HepG2 (cell line): ENCODE data around the gene CETN2. TPM values are rescaled to one million over a fixed set of nuclear protein-coding genes. Genes with fewer than 3 reads are reported as not detected.

Experiments
- CEBPB ChIP-seq: IDR thresholded peaks from 2 replicates; pipeline ENCODE4 v1.6.1; 2011; ENCODE audit warnings: low read depth, low read length, improper control_type of control experiment, borderline replicate concordance
- CREM ChIP-seq, 2 experiments: sonication (generic) in 1 of 2; formaldehyde crosslinking in 1 of 2; IDR thresholded peaks; 2 replicates each; pipeline versions ENCODE4 v1.4.0 to v1.6.1; 2016 to 2020; ENCODE audit warnings: antibody characterized with exemption in 1 of 2, mild to moderate bottlenecking in 1 of 2, missing genetic modification reagents in 1 of 2
- CTCF ChIP-seq: sonication (generic); formaldehyde crosslinking; IDR thresholded peaks from 2 replicates; pipeline ENCODE4 v1.5.0; 2020; ENCODE audit warnings: mild to moderate bottlenecking, missing genetic modification reagents, moderate library complexity
- MAX ChIP-seq: IDR thresholded peaks from 2 replicates; pipeline ENCODE4 v1.6.1; 2012; ENCODE audit warnings: inconsistent platforms
- NFRKB ChIP-seq: fragments of 450-650 bp; IDR thresholded peaks from 2 replicates; pipeline ENCODE4 v1.6.1; 2017
- PATZ1 ChIP-seq: sonication (generic); formaldehyde crosslinking; IDR thresholded peaks from 2 replicates; pipeline ENCODE4 v1.4.0; 2020; ENCODE audit warnings: missing genetic modification reagents
- POLR2A ChIP-seq, 2 experiments: IDR thresholded peaks; 2 replicates each; pipeline ENCODE4 v1.6.1; 2011; ENCODE audit warnings: low read depth in 2 of 2, low read length in 2 of 2, mild to moderate bottlenecking in 1 of 2, moderate library complexity in 1 of 2; ENCODE audit not compliant: insufficient read depth in 1 of 2
- POLR2G ChIP-seq: fragments of 200-400 bp; formaldehyde crosslinking; IDR thresholded peaks from 2 replicates; pipeline ENCODE4 v1.6.1; 2018; ENCODE audit warnings: mild to moderate bottlenecking, low read depth, low read length, moderate library complexity
- PRDM15 ChIP-seq: sonication (generic); formaldehyde crosslinking; IDR thresholded peaks from 2 replicates; pipeline ENCODE4 v1.4.0; 2020; ENCODE audit warnings: missing genetic modification reagents
- SMYD3 ChIP-seq: sonication (generic); formaldehyde crosslinking; IDR thresholded peaks from 2 replicates; pipeline ENCODE4 v1.8.1; 2023; ENCODE audit warnings: mild to moderate bottlenecking, missing genetic modification reagents
- SPEN ChIP-seq: sonication (generic); formaldehyde crosslinking; IDR thresholded peaks from 2 replicates; pipeline ENCODE4 v1.5.1; 2020; ENCODE audit warnings: low read depth, mild to moderate bottlenecking, missing genetic modification reagents
- TBX2 ChIP-seq: sonication (generic); formaldehyde crosslinking; IDR thresholded peaks from 2 replicates; pipeline ENCODE4 v1.5.0; 2020; ENCODE audit warnings: missing genetic modification reagents, mild to moderate bottlenecking, borderline replicate concordance
- TRIM22 ChIP-seq: fragments of 450-650 bp; IDR thresholded peaks from 2 replicates; pipeline ENCODE4 v1.6.1; 2017
- ZFP62 ChIP-seq: sonication (generic); formaldehyde crosslinking; IDR thresholded peaks from 2 replicates; pipeline ENCODE4 v1.4.0; 2020; ENCODE audit warnings: missing genetic modification reagents
- ZMAT3 ChIP-seq: sonication (generic); formaldehyde crosslinking; conservative IDR thresholded peaks from 2 replicates; pipeline ENCODE4 v1.7.0; 2021; ENCODE audit warnings: missing genetic modification reagents
- ZNF790 ChIP-seq: sonication (generic); formaldehyde crosslinking; IDR thresholded peaks from 2 replicates; pipeline ENCODE4 v1.8.0; 2022; ENCODE audit warnings: missing genetic modification reagents, mild to moderate bottlenecking, borderline replicate concordance
- polyA plus RNA-seq, 8 experiments: library from polyadenylated mRNA; depleted of rRNA in 3 of 8; stranded (reverse) in 7 of 8; unstranded in 1 of 8; fragments of >200 nt; fragmentation: Illumina TruSeq in 4 of 8; extraction: Trizol in 4 of 8; gene quantifications; 2 replicates each; pipeline versions ENCODE4 v1.2.1 to v1.2.3, GENCODE V29; 2011 to 2016; ENCODE audit warnings: low read depth in 4 of 8, missing spikeins in 1 of 8, mixed read lengths in 1 of 8; ENCODE audit not compliant: insufficient read depth in 1 of 8
- total RNA-seq, 5 experiments: library from RNA; depleted of rRNA; stranded (reverse); fragments of >200 nt; fragmentation: Illumina TruSeq; extraction: Trizol; gene quantifications; 2 replicates each; pipeline ENCODE4 v1.2.3, GENCODE V29; 2016; ENCODE audit warnings: low read depth in 1 of 5
- TF ChIP-seq, protein P1 (sequence below): sonication (generic); formaldehyde crosslinking; IDR thresholded peaks from 2 replicates; pipeline ENCODE4 v1.5.0; 2020; ENCODE audit warnings: mild to moderate bottlenecking, missing genetic modification reagents

The CETN2 gene
- total and polyA plus RNA-seq, 2 of the 13 experiments (the other 11 are each of a cell fraction or from before 2014, with no cell fraction given) = 17.2 to 85.4 TPM

DNA sequence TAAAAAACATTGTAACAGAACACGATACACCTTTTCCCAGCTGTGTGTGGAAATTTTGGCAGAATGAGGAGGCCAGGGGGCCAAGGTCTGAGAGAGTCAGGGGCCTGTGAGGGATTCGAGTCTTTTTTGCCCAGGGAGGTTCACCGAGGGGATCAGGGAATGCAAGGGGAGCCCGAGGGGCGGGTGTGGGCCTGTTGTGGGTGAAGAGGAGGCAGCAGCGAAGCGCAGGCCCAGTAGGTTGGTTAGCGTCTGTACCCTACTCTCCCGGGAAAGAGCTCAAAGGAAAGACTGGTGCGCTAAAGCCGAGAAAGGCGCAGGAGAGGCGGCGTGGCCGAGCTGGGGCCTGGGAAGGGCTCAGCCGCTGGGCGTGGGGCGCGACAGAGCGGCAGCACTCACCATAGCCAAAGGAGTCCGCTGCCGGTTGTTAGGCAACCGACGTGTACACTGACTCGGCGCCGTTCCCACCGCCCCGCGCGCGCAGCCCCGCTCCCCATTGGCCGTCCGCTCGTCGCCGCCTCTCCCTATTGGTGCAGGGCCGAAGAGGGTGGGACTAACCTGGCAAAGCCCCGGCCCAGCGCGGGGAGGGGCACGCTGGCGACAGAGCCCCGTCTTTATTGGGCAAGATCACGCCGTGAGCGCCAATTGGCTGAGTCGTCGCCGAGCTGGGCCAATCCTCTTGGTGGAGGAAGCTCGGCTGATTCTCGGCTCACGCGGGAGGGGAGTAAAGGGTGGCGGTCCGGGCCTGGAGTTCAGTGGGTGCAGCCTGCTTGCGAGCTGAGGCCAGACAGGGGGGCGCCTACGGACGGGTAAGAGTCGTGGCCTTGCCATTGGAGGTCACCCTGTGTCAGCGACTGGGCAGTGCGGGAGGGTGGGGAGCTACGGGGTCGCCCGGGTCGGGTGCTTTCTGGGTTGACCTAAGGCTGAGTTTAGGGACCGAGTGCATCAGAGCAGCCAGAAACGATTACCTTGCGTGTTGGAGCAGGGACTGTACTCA, at the start of gene CETN2, which contains the start of gene NSDHL (continued):
- TF ChIP-seq PRDM15 (CRISPR knock-in tag) (peak; percentile 55; the same call in 1 of the 2 replicates), POLR2A (IDR thresholded peaks at IDR 0.05; ENCODE audit: insufficient read depth in 1 of 2, low read depth in 2 of 2, low read length in 2 of 2) (peak; percentile 77), MAX (peak; percentile 55), NFRKB (no peak), ZNF790 (CRISPR knock-in tag) (peak; percentile 31; the same call in 1 of the 2 replicates), TRIM22 (no peak), PATZ1 (CRISPR knock-in tag) (0 out of 2 replicates have a peak, but pooled peaks have one; percentile 15), CREM (IDR thresholded peaks at IDR 0.05) (peak; percentile 19; the same call in 1 of the 2 replicates), CREM (CRISPR knock-in tag; IDR thresholded peaks at IDR 0.05) (no peak), POLR2G (peak; percentile 80), SMYD3 (CRISPR knock-in tag) (no peak), TBX2 (peak; percentile 45; the same call in 1 of the 2 replicates), CEBPB (peak; percentile 85), SPEN (CRISPR knock-in tag) (peak; percentile 62; the same call in 1 of the 2 replicates), CTCF (CRISPR knock-in tag) (peak; percentile 21), ZFP62 (CRISPR knock-in tag) (no peak), ZMAT3 (0 out of 2 replicates have a peak, but pooled peaks have one; percentile 32)
- TF ChIP-seq, protein P1, sequence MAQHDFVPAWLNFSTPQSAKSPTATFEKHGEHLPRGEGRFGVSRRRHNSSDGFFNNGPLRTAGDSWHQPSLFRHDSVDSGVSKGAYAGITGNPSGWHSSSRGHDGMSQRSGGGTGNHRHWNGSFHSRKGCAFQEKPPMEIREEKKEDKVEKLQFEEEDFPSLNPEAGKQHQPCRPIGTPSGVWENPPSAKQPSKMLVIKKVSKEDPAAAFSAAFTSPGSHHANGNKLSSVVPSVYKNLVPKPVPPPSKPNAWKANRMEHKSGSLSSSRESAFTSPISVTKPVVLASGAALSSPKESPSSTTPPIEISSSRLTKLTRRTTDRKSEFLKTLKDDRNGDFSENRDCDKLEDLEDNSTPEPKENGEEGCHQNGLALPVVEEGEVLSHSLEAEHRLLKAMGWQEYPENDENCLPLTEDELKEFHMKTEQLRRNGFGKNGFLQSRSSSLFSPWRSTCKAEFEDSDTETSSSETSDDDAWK (CRISPR knock-in tag) = no peak
